ENCODE results near the gene SEMA4A.

SEMA4A gene

DNA sequence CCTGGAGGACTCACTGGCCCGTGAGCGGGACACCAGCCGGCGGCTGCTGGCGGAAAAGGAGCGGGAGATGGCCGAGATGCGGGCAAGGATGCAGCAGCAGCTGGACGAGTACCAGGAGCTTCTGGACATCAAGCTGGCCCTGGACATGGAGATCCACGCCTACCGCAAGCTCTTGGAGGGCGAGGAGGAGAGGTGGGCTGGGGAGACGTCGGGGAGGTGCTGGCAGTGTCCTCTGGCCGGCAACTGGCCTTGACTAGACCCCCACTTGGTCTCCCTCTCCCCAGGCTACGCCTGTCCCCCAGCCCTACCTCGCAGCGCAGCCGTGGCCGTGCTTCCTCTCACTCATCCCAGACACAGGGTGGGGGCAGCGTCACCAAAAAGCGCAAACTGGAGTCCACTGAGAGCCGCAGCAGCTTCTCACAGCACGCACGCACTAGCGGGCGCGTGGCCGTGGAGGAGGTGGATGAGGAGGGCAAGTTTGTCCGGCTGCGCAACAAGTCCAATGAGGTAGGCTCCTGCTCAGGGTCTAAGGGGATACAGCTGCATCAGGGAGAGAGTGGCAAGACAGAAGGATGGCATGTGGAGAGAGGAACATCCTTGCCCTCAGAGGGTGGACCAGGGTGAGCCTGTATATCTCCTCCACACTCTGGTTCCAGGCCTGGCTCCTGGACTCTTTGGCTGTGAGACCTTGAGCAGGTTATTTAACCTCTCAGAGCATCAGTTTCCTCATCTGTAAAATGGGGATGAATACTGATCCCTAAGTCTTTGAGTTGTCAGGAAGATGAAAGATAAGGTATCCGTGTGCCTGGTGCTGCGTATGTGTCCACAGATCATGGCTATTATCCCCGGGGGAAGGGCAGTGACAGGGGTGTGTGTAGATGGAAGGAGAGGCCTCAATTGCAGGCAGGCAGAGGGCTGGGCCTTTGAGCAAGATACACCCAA, 17.2 kb upstream of the SEMA4A start:
- no peak for DNase-seq (ENCODE audit: low spot score)

DNA sequence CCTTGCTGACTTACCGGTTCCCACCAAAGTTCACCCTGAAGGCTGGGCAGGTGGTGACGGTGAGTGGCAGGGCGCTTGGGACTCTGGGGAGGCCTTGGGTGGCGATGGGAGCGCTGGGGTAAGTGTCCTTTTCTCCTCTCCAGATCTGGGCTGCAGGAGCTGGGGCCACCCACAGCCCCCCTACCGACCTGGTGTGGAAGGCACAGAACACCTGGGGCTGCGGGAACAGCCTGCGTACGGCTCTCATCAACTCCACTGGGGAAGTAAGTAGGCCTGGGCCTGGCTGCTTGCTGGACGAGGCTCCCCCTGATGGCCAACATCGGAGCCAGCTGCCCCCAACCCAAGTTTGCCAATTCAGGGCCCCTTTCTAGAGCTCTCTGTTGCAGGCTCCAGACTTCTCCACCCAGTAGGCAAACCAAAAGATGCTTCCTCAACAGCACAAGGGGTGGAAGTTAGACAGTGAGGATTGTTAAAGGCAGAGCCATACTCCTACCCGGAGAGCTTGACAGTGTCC, 16.4 kb upstream of the SEMA4A start:
- no peak for DNase-seq (ENCODE audit: low spot score)

DNA sequence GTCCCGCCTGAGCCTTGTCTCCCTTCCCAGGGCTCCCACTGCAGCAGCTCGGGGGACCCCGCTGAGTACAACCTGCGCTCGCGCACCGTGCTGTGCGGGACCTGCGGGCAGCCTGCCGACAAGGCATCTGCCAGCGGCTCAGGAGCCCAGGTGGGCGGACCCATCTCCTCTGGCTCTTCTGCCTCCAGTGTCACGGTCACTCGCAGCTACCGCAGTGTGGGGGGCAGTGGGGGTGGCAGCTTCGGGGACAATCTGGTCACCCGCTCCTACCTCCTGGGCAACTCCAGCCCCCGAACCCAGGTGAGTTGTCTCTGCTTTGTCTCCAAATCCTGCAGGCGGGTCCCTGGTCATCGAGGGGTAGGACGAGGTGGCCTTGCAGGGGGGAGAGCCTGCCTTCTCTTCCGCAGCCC, 14.9 kb upstream of the SEMA4A start:
- DNase-seq (ENCODE audit: low spot score): no peak

DNA sequence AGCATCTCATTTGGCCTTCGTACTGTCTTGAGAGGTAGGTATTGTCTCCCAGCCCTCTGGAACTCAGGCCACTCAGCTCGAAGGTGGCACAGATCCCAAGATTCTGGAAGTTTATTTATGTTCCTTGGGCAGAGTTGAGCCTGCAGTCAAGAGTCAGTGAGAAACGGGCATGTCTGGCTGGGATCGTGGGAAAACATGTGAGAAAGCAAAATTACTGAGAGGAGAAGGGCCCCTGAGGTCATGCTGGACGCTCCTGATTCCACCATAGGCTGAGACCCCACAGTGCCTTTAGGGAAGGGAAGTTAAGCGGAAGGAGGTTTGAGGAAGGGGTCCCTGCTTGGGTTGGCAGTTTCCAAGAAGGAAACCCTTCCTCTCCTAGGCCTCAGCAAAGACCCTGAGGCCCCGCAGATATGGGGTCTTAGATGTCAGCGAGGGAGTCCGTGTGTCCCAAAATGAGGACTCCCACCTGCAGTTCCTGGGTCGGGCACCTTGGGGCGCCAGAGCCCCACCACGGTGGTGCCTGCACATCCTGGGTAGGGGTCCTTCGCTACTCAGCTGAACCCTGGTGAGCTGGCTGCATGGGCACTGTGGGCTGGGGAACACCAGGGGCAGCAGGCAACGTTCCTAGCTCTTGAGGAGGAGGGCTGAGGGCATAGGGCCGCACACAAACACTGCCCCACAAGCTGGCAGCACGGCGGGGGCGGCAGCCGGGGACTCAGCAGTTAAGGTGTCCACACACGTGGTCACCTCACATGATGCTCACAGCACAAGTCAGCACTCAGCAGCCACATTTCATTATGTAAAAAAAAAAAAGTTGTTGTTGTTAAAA, 12.3 kb upstream of the SEMA4A start:
- DNase-seq (ENCODE audit: low spot score): no peak

DNA sequence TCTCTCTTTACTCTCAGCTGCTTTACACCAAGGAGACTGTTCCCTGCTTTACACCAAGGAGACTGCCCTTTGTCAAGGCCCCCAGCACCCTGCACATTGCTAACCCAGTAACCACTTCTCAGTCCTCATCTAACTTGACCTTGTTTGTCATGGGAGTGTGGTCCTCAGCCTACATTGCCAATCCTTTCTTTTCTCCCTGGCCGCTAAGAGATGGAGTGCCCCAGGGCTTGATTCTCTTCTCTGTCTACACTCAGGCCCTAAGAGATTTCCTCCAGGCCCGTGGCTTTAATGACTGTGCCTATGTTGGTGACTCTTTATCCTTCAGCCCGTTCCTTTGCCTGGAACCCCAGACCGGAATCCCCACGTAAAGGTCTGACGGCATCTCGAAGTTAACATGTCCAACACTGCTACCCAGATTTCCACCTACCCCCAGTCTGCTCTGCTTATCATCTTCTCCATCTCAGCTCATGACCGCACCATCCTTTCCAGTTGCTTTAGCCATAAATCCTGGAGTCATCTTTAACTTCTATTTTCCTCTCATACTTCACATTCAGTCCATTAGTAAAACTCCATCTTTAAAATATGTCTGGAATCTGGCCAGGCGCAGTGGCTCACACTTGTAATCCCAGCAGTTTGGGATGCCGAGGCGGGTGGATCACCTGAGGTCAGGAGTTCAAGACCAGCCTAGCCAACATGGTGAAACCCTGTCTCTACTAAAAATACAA, 9.5 kb upstream of the SEMA4A start:
- DNase-seq (ENCODE audit: low spot score): no peak

DNA sequence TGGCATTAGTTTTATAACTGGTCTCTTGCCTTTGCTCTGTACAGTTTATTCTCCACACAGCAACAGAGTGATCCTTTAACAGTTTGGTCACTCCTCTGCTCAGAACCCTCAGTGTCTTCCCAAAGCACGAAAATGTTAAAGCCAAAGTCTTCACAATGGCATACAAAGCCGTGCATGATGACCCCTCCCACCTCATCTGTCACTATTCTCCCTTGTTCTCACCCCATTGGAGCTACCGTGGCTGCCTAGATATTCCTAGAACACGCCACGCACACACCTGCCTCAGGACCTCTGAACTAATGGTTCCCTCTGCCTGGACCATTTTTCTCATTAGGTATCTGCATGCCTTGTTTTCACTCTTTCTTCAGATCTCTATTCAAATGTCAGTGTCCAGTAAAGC, 8.6 kb upstream of the SEMA4A start:
- no peak for DNase-seq (ENCODE audit: low spot score)

DNA sequence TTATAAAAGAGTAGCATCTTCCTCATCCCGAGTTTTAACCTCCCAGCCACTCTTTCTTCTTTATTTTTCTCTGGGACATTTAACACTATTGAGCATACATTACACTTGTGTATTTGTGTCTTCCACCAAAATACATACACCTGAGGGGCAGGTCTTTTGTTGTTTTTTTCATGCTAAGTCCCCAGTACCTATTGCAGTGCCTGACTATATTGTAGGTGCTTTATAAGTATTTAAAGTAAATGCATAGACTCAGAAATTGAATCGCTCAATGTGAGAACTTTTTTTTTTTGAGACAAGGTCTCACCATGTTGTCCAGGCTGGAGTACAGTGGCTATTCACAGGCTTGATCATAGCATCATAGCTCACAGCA, 7.8 kb upstream of the SEMA4A start:
- no peak for DNase-seq (ENCODE audit: low spot score)

DNA sequence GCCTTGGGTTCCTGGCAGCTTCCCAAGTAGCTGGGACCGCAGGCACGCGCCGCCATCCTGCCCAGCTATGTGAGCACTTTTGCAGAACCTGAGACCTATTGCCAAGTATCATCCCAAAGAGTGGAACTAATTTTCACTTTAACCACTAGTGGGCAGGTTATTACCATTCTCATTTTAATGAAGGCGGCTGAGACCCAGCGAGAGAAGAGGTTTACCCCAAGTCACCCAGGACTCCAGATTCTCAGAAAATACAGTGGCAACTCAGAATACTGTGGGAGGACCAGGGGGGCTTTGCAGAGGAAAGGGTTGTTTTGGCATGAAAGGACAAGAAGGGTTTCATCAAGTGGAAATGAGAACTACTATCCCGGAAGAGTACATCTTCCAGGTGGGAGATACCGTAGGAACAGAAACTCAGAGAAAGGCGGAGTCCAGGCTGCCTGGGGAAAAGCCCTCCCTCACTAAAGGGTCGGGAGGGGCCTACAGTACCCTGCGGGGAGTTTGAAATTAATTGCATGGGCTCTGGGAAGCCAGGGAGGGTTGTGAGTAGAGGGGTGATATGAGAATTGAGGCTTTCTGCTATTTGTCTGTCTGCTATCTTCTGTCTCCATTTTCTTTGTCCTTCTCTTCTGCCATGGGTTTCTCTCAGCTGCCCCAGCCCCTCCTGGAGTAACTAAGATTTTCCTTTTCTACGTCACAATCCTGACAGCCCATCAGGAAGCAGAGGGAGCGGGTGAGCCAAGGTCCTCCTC, 7.2 kb upstream of the SEMA4A start:
- peak; percentile 71 for DNase-seq (ENCODE audit: low spot score)

DNA sequence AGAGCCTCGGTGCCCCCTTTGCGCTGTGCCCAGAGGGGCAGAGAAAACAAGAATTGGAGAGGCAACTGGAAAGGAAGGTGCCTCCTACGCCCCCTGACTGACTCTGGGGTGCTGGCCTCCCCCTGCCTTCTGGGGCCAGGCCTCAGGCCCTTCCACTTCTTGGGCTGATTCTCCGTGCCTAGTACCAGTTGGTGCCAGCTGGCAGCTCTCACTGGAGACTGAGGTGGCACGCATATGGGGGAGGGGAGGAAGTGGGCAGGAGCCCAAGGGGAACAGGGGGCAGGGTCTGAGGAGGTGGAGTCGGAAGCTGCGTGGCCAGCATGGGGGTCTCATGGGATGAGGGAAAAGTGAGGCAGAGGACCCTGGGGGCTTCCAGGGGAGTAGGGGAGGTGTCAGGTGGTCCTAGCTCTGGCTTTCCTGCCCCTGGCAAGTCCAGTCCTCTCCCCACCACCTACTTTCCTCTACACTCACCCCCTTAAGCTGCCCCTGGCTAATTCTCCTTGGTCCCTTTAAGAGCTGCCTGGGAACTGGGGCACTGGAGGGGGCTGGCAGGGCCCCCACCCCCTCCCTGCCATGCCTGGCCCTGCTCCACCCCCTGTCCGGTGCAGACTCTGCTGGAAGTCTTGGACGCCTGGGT, 6.5 kb upstream of the SEMA4A start:
- DNase-seq (ENCODE audit: low spot score): no peak

DNA sequence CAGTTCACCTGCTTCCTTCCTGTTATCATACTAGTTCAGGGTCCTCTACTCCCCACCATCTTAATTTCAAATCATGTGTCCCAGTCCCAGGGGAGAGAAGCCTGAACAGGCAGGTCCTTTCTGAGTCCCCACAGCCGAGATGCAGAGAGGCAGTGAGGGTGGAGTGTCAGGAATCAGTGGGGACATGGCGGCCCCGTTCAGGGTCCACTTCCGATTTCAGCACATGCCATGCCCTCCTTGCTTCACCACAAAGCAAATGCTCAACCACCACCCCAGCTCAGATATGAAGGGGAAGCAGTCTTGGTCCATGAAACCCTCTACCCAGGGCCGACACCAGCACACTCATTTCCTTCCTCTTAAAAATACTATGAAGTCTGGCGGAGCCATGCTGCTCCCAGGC, 5.2 kb upstream of the SEMA4A start:
- DNase-seq (ENCODE audit: low spot score): no peak

DNA sequence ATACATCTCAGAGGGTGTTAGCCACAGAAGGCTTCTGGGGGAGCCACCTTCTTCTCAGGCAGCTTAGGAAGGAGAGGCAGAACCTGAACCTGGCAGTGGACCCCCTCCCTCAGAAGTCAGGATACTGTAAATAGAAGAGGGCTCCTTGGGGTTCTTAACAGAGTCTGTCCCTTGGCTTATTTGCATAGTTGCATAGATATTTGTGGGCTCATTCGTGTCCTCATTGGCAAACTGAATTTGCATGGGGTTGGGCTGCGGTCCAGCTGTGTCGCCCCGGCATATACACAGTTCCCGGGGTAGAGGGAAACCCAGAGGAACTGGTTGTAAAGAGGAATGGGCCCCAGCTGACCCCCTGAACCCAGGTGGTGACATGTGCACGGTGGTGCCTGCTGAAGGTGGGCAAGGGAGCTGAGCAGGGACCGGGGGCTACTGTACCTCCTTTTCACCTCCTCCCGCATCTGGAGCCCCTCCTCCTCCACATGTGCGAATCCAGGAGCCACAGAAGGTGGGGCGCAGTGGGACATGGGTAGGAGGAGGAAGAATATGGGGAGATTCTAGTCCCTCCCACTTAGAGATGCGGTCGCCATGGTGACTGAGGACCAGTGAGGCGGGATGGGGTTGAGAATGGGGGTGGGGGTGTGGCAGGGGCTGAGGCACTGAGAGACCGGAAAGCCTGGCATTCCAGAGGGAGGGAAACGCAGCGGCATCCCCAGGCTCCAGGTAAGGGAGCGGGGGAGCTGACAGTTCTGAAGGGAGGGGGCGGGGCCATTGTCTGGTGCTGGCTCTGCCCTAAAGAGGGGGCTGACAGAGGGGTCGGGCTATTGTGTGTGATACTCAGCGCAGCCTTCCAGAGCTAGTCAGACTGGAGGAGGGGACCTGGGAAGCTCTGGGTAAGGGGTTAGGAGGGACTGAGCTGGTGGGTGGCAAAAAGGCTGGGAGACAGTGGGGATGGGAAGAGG, 3.7 kb upstream of the SEMA4A start:
- DNase-seq (ENCODE audit: low spot score): no peak

DNA sequence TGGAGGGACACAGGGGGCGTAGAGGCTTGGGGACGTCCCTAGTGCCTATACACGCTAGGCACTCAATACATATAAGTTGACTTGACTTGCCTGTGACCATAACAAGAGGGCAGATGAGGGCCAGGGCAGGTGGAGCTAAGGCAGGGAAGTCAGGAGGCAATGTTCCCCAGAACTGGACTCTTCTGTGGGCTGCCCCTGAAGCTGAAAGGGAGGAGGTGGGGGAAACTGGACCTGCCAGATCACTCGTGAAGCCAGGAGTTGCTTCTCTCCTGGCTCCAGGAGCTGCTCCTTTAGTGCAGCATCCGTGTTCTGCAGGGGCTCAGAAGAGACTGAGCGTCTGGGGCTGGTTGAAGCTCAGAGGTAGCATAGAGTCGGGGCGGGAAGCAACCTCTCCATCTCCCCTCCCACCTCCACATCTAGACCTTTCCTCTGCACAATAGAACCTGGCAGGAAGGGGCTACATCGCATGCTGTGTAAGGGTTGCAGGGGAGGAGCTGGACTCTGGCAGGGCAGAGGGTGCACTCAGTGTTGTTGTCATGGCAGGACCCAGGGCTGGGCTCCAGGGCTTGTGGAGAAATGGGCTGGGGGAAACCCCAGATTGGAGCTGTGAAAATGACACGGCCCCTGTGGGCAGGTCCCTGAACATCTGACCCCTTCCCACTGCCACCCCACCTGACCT, 2.9 kb upstream of the SEMA4A start:
- no peak for DNase-seq (ENCODE audit: low spot score)

DNA sequence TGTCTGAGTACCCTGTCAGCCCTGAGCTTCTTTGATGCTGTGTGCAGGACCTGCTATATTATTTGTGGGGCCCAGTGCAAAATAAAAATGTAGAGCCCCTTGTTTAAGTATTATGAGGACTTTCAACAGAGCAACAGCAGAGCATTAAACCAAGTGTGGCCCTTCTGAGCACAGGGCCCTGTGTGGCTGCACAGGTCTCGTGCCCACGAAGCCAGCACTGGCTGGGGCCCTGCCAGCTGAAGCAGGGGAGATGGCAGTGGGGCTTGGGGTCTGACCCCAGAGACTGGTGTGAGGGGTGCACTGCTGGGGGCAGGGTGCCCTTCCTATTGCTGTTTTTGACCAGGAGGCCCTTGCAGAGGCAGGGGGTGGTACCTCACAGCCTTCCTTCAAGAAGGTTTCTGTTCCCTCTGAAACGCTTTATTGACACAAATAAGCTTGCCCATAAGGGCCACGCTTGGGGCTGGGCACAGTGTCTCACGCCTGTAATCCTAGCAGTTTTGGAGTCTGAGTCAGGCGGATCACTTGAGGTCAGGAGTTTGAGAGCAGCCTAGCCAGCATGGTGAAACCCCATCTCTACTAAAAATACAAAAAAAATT, 2.2 kb upstream of the SEMA4A start:
- no peak for DNase-seq (ENCODE audit: low spot score)

DNA sequence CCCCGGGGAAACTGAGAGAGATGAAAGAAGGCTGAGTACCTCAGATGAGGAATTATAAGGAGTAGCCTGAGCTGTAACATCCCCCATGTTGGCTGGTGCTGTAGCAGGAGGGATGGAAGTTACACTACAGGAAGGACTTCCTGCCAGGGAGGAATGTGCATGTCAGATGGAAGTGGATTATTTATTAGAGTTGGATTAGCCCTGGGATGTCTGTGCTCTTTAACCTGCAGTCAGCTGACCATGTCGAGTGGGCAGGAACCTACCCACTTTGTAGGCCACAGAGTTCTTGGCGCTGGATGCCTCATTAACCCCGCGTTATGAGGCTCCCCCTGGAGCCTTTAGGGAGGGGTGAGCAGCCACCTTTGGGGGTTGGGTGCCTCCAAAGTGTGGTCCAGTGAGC, 757 bp upstream of the SEMA4A start:
- no peak for DNase-seq (ENCODE audit: low spot score)

DNA sequence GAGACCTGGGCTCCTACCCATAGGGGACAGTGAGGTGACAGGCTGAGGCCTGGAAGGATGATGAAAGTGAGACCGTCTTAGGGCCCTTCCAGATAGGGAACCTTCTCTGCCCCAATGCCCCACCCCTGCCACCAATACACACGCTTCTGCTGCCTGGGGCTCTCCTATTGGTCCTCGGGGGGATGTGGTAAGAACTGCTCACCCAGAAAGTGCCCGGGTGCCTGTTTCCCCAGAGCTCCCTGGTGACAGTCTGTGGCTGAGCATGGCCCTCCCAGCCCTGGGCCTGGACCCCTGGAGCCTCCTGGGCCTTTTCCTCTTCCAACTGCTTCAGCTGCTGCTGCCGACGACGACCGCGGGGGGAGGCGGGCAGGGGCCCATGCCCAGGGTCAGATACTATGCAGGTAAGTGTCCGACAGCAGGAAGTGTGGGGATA, 948 bp downstream of the SEMA4A start:
- DNase-seq (ENCODE audit: low spot score): no peak

DNA sequence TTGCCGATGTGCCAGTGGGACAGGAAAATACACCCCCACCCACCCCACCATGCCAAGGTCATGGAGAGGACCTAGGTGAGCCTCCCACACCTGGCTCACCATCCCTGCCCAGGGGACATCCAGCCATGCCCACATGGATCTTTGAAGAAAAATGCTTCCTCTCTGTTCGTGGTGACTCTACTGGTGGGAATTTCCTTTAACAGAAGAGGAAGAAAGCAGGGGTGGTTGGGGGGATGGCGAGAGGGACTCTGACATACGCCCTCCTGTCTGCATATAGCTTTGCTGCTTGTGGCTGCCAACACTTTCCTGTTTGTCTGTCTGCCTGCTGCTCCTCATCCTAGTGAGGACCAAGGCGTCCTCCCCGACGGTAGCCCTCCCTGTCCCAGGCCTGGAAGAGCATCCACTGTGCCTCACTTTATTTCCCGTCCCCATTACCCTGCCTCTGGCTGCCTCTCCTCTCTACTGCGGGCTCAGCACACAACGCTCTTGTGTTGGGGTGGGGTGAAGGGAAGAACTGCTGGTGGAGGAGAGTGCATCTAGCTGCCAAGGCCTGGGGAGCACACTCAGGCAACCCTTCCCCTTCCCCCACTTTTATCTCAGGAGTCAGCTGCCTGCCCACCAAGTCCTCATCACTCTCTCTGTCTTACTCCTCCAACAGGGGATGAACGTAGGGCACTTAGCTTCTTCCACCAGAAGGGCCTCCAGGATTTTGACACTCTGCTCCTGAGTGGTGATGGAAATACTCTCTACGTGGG, 2.5 kb downstream of the SEMA4A start:
- DNase-seq (ENCODE audit: low spot score): no peak

DNA sequence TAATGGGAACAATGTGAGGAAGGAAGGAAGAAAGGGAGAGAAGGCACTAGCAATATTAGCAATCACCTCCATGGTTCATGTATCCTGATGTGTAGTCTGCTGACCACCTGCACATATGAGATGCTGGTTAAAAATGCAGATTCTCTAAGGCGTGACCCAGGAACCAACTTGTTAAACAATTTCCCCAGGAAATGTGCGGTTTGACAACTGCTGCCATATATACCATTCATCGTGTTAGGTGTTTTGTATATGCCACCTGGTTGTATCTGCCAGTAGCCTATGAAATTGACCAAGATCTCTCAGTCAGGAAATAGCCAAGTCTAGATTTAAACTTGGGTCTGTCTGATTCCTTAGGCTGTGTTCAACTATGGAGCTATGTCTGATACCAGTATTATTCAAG, 4.1 kb downstream of the SEMA4A start:
- DNase-seq (ENCODE audit: low spot score): no peak

DNA sequence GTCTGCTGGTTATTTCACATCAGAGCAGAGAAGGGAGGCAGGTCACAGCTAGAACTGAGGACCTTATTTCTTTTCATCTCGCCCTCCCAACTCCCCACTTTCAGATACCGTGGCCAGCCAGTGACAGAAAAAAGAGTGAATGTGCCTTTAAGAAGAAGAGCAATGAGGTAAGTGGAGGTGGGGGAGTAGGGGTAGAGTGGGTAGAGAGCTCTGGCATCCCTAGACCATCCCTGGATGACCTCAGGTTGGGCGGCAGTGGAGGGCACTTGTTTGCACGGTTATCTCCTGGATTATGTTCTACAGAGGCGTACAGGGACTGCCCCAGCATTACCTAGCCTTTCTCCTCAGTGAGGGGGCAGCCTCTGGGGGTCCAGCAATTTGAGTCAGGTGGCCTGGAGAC, 4.6 kb downstream of the SEMA4A start:
- DNase-seq (ENCODE audit: low spot score): no peak

Data from CD4-positive, alpha-beta T cell treated with Interleukin-6 at 100 ng/mL for 8 hours (primary cell).